Left hindlimb (tissue), 1 donor: ENCODE results near the gene VPS25.
"Not testable (repeated sequence)": the region's sequence is repeated elsewhere in the genome, so short reads cannot be mapped to it uniquely, and the experiment has no call there.

ENCODE experiments used
- DNase-seq: peaks from one replicate; pipeline ENCODE4 v3.0.0-alpha.2; 2018

VPS25 gene

DNA sequence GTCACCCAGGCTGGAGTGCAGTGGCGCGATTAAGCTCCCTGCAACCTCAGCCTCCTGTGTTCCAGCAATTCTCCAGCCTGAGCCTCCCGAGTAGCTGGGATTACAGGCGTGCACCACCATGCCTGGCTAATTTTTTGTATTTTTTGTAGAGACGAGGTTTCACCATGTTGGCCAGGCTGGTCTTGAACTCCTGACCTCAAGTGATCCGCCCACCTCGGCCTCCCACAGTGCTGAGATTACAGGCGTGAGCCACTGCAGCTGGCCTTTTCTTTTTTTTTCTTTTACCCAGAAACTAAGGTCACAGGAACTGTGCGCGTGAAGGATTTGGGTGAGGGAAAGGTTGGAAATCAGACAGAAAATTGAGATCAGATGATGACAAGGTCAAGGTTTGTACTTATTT lies 3.3 kb upstream of the VPS25 start:
- DNase-seq, result not testable (repeated sequence)

- DNase-seq, result no peak
These were observed 332 bp upstream of the VPS25 start for GRCh38 chr17:42772945-42773289.

GRCh38 chr17:42774066-42774745 lies 957 bp downstream of the VPS25 start:
- DNase-seq, result no peak

DNA sequence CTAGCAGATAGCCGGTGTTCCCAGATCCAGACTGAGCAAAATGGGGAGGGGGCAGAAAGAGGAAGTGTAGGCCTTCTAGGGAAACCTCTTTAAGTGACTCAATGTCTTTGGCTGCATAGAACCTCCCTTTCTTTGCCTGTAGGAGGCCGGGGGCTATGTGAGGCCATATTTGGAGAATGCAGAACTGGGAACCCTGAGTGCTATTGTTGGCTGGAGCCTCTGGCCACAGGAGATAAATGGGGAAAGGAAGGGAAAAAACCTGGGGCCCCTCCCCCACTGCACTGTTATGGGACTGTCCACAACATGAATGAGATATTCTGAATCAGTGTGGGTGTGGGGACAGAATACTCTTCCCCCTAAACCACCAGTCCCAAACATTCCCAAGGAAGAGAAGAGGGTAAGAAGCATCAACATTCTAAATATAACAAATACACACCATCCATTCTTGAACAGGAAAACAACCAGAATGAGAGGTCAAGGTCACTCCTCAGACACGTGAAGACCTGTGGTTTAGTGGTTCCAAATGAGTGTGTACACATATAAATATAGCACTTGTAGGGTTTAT lies 2.4 kb downstream of the VPS25 start:
- no peak for DNase-seq

- no peak for DNase-seq
These were observed 5.3 kb downstream of the VPS25 start for GRCh38 chr17:42778570-42778969.

GRCh38 chr17:42779304-42779935 lies 6.2 kb downstream of the VPS25 start:
- DNase-seq, result no peak

- DNase-seq, result no peak
These were observed 6.9 kb downstream of the VPS25 start, which contains the start of gene WNK4 for GRCh38 chr17:42779936-42780850. Gene WNK4, plus strand, starts transcription at chr17:42780610. Its CDS starts 89 bp downstream, at chr17:42780699.

GRCh38 chr17:42780851-42781638 lies 7.8 kb downstream of the VPS25 start:
- DNase-seq, result no peak

DNA sequence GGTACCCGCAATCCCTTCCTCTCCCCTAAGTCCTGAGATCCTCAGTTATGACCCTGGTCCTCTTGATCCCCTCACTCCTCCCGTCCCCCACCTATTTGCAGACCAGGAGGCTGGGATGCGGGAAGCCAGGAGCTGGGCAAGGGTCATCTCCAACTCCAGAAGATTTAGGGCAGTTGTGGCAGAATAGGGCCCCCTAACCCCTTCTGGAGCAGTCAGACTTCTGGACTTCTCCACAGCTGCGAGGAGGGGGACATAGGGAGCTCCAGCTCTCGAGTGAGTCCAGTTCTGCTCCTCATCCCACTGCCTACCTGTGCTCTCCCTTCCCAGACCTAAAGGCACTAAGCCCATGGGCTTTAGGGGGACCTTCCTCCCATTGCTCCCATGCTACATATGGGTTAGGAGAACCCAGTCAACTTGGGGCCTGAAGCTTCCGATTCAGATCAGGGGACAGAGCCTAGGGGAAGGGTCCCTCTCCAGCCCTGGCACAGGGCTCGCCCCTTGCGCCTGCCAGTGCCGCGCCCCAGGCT lies 8.5 kb downstream of the VPS25 start:
- no peak for DNase-seq

GRCh38 chr17:42782166-42783061 lies 9.2 kb downstream of the VPS25 start:
- peak; percentile 81 for DNase-seq

- DNase-seq, result no peak
These were observed 10.0 kb downstream of the VPS25 start for GRCh38 chr17:42783062-42783790.

DNA sequence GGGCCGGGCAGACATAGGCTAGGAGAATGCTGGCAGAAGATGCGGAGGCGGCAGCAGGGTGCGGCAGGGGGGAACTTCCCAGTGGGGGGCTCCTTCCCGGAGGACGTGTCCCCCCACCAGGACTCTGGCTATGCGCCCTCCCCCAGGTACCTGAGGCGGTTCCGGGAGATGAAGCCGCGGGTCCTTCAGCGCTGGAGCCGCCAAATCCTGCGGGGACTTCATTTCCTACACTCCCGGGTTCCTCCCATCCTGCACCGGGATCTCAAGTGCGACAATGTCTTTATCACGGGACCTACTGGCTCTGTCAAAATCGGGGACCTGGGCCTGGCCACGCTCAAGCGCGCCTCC lies 10.5 kb downstream of the VPS25 start:
- no peak for DNase-seq

DNA sequence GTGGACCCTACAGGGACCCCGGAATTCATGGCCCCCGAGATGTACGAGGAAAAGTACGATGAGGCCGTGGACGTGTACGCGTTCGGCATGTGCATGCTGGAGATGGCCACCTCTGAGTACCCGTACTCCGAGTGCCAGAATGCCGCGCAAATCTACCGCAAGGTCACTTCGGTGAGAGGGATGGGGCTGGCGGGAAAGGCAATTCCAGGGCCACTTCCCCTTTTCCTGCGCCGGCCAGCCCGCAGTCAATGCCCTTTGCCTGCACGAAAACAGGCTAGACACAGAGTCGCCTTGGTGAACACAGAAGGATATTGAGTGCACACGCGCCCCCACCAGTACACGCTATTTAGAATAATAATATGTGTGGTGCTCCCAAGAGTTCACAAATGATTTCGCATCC lies 11.2 kb downstream of the VPS25 start:
- DNase-seq, result no peak

GRCh38 chr17:42784811-42785592 lies 11.8 kb downstream of the VPS25 start:
- DNase-seq, result no peak

GRCh38 chr17:42787266-42787665 lies 14.0 kb downstream of the VPS25 start:
- DNase-seq, result no peak

GRCh38 chr17:42791948-42792347 lies 18.7 kb downstream of the VPS25 start:
- no peak for DNase-seq

GRCh38 chr17:42792545-42792944 lies 19.3 kb downstream of the VPS25 start:
- no peak for DNase-seq

GRCh38 chr17:42795061-42795460 lies 21.8 kb downstream of the VPS25 start:
- no peak for DNase-seq

- no peak for DNase-seq
These were observed 22.2 kb downstream of the VPS25 start for GRCh38 chr17:42795465-42795864.
